ENCODE data around the gene RFWD3. TPM values are rescaled to one million over a fixed set of nuclear protein-coding genes. Genes with fewer than 3 reads are reported as not detected.

Gene RFWD3
- polyA plus RNA-seq, 12 donors, result 6.1 to 20.4 (median 13.2) TPM; not detected in 1

- DNase-seq, result no peak
These were observed 42.8 kb downstream of the RFWD3 start for GRCh38 chr16:74623839-74624235.

- DNase-seq, result peak; percentile 46
These were observed 43.4 kb downstream of the RFWD3 start for GRCh38 chr16:74623214-74623838.

GRCh38 chr16:74622005-74622404 lies 44.7 kb downstream of the RFWD3 start:
- no peak for DNase-seq

- DNase-seq, result no peak
These were observed 49.4 kb downstream of the RFWD3 start for GRCh38 chr16:74617206-74617788.

GRCh38 chr16:74611721-74612120 lies 55.0 kb downstream of the RFWD3 start:
- DNase-seq, result no peak

- DNase-seq, result no peak
These were observed 57.7 kb downstream of the RFWD3 start for GRCh38 chr16:74608944-74609343.

GRCh38 chr16:74608381-74608780 lies 58.3 kb downstream of the RFWD3 start:
- no peak for DNase-seq

GRCh38 chr16:74607962-74608356 lies 58.7 kb downstream of the RFWD3 start:
- DNase-seq, result no peak

GRCh38 chr16:74607310-74607961 lies 59.2 kb downstream of the RFWD3 start:
- peak; percentile 32 for DNase-seq

GRCh38 chr16:74606521-74607309 lies 60.0 kb downstream of the RFWD3 start, which contains the start of gene GLG1:
TSS of gene GLG1 (minus strand) at chr16:74607114. CDS start at chr16:74607094, 20 bp downstream.
- DNase-seq, result peak; percentile 95

- DNase-seq, result no peak
These were observed 60.7 kb downstream of the RFWD3 start for GRCh38 chr16:74605746-74606520.

- DNase-seq, result no peak
These were observed 61.3 kb downstream of the RFWD3 start for GRCh38 chr16:74605332-74605731.

GRCh38 chr16:74603848-74604247 lies 62.8 kb downstream of the RFWD3 start:
- no peak for DNase-seq

- no peak for DNase-seq
These were observed 65.4 kb downstream of the RFWD3 start for GRCh38 chr16:74601126-74601871.

- DNase-seq, result no peak
These were observed 70.1 kb downstream of the RFWD3 start for GRCh38 chr16:74596586-74596985.

- no peak for DNase-seq
These were observed 73.8 kb downstream of the RFWD3 start for GRCh38 chr16:74592847-74593246.

GRCh38 chr16:74591876-74592650 lies 74.6 kb downstream of the RFWD3 start:
- no peak for DNase-seq

- DNase-seq, result no peak
These were observed 79.7 kb downstream of the RFWD3 start for GRCh38 chr16:74586948-74587347.

- DNase-seq, result no peak
These were observed 80.7 kb downstream of the RFWD3 start for GRCh38 chr16:74585846-74586443.
